ENCODE results near the gene PLA2G12A.

GRCh38 chr4:109673303-109673702 is 56.6 kb downstream of the PLA2G12A start:
- TF ChIP-seq RFX5 (IDR thresholded peaks at IDR 0.05; ENCODE audit: low read length) (no peak), FOSL2 (IDR thresholded peaks at IDR 0.05; ENCODE audit: borderline replicate concordance, low read depth) (no peak), CTCF (IDR thresholded peaks at IDR 0.05) (no peak), JUND (IDR thresholded peaks at IDR 0.05) (no peak), ZBTB33 (IDR thresholded peaks at IDR 0.05; ENCODE audit: borderline replicate concordance, low read depth) (no peak), SIN3A (IDR thresholded peaks at IDR 0.05; ENCODE audit: borderline replicate concordance, low read depth, low read length) (no peak), SMC3 (IDR thresholded peaks at IDR 0.05; ENCODE audit: low read depth, low read length) (no peak), YY1 (IDR thresholded peaks at IDR 0.05; ENCODE audit: low read depth) (no peak), RXRA (IDR thresholded peaks at IDR 0.05; ENCODE audit: borderline replicate concordance, low read depth) (no peak), USF2 (IDR thresholded peaks at IDR 0.05; ENCODE audit: borderline replicate concordance, low read depth, low read length) (no peak), POLR2AphosphoS5 (IDR thresholded peaks at IDR 0.05; ENCODE audit: low read depth, low read length) (no peak), GABPA (IDR thresholded peaks at IDR 0.05; ENCODE audit: low read depth) (no peak)

Measured in SK-N-SH (cell line).